ENCODE measurements around the gene CMIP.

Gene CMIP

DNA sequence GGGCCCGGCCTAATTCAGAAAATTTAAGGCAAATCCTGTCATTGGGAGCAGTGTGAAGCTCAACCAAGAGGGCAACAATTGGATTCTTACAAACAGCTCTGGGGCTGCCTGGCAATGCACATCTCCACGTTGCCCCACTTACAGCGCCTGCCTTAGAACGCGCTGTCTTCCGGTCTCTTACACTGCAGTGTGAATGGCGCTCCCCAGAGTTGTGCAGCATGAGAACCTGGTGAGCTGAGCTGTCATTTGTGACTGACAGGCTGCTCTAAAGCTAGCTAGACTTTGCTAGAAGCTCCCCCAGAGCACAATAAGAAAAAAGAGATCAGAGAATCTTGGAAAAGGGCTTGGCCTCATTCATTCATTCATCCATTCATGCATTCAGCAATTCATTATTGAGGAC, 270.0 kb downstream of the CMIP start:
- no peak overlapping the region for H3K4me3 ChIP-seq (ENCODE audit: low read depth, low read length)
- TF ChIP-seq, protein P1, sequence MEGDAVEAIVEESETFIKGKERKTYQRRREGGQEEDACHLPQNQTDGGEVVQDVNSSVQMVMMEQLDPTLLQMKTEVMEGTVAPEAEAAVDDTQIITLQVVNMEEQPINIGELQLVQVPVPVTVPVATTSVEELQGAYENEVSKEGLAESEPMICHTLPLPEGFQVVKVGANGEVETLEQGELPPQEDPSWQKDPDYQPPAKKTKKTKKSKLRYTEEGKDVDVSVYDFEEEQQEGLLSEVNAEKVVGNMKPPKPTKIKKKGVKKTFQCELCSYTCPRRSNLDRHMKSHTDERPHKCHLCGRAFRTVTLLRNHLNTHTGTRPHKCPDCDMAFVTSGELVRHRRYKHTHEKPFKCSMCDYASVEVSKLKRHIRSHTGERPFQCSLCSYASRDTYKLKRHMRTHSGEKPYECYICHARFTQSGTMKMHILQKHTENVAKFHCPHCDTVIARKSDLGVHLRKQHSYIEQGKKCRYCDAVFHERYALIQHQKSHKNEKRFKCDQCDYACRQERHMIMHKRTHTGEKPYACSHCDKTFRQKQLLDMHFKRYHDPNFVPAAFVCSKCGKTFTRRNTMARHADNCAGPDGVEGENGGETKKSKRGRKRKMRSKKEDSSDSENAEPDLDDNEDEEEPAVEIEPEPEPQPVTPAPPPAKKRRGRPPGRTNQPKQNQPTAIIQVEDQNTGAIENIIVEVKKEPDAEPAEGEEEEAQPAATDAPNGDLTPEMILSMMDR (IDR thresholded peaks at IDR 0.05; ENCODE audit: low read depth, low read length) = no peak

DNA sequence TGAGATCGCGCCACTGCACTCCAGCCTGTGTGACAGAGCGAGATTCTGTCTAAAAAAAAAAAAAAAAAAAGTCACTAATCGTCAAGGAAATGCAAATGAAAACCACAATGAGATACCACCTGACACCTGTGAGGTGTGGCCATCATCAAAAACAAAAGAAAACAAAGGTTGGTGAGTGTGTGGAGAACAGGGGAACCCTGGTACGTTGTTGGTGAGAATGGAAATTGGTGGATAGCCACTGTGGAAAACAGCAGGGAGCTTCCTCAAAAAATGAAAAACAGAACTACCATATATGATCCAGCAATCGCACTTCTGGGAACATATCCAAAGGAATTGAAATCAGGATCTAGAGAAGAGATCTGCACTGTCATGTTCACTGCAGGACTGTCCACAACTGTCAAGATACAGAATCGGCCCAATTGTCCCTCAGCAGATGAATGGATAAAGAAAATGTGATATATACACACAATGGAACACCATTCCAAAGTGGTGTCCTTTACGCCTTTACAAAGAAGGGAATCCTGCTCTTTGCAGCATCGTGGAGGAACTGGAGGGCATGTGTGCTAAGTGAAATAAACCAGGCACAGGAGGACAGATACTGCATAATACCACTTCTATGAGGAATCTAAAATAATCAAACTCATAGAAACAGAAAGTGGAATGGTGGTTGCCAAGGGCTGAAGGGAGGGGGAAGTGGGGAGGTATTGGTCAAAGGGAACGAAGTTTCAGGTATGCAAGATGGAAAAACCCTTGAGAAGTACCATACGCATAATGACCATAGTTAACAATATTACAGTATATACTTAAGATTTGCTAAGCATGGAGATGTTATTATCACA, 271.0 kb downstream of the CMIP start:
- TF ChIP-seq, protein P1 (IDR thresholded peaks at IDR 0.05; ENCODE audit: low read depth, low read length) = no peak
- no peak overlapping the region for H3K4me3 ChIP-seq (ENCODE audit: low read depth, low read length)

DNA sequence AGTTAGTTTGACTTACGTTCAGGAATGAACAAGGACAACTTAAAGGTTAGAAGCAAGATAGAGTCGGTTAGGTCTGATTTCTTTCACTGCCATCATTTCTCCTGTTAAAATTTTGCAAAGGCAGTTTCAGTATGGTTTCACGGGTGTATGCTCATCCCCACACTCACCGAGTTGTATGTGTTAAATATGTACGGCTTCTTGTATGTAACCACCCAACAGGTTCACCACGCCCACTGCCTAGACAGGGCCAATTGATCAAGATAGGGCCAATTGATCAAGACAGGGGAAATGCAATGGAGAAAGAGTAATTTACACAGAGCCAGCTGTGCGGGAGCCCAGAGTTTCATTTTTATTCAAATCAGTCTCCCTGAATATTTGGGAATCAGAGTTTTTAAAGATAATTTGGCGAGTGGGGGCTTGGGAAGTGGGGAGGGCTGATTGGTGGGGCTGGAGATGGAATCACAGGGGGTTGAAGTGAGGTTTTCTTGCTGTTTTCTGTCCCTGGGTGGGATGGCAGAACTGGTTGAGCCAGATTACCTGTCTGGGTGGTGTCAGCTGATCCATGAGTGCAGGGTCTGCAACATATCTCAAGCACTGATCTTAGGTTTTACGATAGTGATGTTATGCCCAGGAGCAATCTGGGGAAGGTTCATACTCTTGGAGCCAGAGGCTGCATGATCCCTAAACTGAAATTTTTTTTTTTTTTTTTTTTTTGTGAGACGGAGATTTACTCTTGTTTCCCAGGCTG, 272.0 kb downstream of the CMIP start:
- TF ChIP-seq, protein P1 (IDR thresholded peaks at IDR 0.05; ENCODE audit: low read depth, low read length) = no peak
- H3K4me3 ChIP-seq (ENCODE audit: low read depth, low read length) = no peak overlapping the region

DNA sequence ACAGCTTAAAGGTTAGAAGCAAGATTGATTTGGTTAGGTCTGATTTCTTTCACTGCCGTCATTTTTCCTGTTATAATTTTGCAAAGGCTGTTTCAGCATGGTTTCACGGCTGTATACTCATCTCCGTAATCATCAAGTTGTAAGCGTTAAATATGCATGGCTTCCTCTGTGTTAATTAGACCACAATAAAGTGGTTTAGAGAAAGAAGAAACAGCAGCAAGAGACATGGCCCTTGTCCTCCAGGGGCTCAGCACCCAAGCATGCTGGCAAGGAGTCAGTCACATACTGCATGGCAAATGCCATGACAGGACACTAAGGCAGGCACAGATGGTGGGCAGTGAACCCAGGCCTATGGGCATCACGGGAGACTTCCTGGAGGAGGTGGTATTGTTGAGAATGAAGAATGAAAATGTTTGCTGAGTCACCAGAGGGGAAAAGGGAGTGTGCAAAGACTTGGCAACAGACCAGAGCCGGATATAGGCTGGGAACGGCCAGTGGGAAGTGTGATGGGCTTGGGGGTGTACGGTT, 273.1 kb downstream of the CMIP start:
- H3K4me3 ChIP-seq (ENCODE audit: low read depth, low read length) = no peak overlapping the region
- TF ChIP-seq, protein P1 (IDR thresholded peaks at IDR 0.05; ENCODE audit: low read depth, low read length) = no peak

DNA sequence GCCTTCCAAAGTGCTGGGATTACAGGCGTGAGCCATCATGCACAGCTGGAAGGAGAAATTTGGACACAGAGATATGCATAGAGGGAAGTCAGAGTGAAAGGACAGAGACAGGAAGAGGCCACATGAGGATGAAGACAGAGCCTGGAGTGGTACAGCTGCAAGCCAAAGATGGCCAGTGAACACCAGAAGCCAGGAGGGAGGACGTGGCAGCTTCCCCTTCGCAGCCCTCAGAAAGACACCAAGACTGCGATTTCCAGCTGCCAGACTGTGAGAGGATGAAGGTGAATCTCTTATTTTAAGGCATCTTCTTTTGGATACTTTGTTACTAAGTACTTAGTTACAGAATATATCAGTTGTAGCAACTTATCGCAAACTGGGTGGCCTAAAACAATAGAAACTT, 274.0 kb downstream of the CMIP start:
- no peak overlapping the region for H3K4me3 ChIP-seq (ENCODE audit: low read depth, low read length)
- TF ChIP-seq, protein P1 (IDR thresholded peaks at IDR 0.05; ENCODE audit: low read depth, low read length) = no peak

DNA sequence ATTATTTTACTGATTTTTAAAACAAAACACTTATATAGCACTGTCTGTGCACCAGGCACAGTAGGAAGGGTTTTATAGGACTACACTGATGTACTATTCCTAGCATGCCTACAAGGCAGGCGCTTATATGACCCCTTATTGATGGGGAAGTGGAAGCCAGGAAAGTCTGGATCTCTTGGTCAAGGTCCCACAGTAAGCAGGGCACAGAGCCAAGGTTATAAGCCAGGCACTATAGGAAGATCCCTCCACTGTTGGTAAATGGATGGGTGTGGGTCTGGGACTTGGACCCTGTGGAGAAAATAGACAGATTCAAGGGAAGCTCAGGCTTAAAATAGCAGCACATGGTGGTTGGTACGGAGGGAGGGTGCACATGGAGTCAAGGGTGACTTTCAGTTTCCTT, 275.4 kb downstream of the CMIP start:
- TF ChIP-seq, protein P1 (IDR thresholded peaks at IDR 0.05; ENCODE audit: low read depth, low read length) = no peak

More for the DNA sequence above, 275.4 kb downstream of the CMIP start:
- no peak overlapping the region for H3K4me3 ChIP-seq (ENCODE audit: low read depth, low read length)
